Bronchial epithelial cell (primary cell): Measurements from ENCODE around the gene P2RX4. TPM values are rescaled to one million over a fixed set of nuclear protein-coding genes. Genes with fewer than 3 reads are reported as not detected.
"Not testable (repeated sequence)": the region's sequence is repeated elsewhere in the genome, so short reads cannot be mapped to it uniquely, and the experiment has no call there.

Source experiments
- DNase-seq: peaks from one replicate; pipeline ENCODE4 v3.0.0-alpha.2; 2010; ENCODE audit warnings: low read depth
- FAIRE-seq: peaks from 2 replicates; lab custom pipeline; 2011; peaks lifted over from hg19 to GRCh38; lab: Jason Lieb, UNC
- H3K27me3 ChIP-seq: 2 replicates; pipeline ENCODE4 v1.5.1; 2011; ENCODE audit warnings: low read length; ENCODE audit not compliant: control insufficient read depth, insufficient read depth
- H3K36me3 ChIP-seq: 2 replicates; pipeline ENCODE4 v1.5.1; 2011; ENCODE audit warnings: low read length; ENCODE audit not compliant: control insufficient read depth, insufficient read depth
- H3K4me3 ChIP-seq: 2 replicates; pipeline ENCODE4 v1.5.1; 2011; ENCODE audit warnings: mild to moderate bottlenecking, low read depth, low read length, control low read depth
- total RNA-seq: library from RNA; depleted of rRNA; stranded (reverse); fragments of >200 nt; gene quantifications from 2 replicates; pipeline ENCODE4 v1.2.1, GENCODE V29; 2014
- TF ChIP-seq, protein P1 (sequence below): IDR thresholded peaks from 2 replicates; pipeline ENCODE4 v1.5.1; 2011; ENCODE audit warnings: mild to moderate bottlenecking, moderate library complexity, low read length, control low read depth, inconsistent platforms; ENCODE audit not compliant: insufficient read depth, severe bottlenecking

The P2RX4 gene
- 13.4 and 16.4 TPM in 2 replicates for total RNA-seq

DNA sequence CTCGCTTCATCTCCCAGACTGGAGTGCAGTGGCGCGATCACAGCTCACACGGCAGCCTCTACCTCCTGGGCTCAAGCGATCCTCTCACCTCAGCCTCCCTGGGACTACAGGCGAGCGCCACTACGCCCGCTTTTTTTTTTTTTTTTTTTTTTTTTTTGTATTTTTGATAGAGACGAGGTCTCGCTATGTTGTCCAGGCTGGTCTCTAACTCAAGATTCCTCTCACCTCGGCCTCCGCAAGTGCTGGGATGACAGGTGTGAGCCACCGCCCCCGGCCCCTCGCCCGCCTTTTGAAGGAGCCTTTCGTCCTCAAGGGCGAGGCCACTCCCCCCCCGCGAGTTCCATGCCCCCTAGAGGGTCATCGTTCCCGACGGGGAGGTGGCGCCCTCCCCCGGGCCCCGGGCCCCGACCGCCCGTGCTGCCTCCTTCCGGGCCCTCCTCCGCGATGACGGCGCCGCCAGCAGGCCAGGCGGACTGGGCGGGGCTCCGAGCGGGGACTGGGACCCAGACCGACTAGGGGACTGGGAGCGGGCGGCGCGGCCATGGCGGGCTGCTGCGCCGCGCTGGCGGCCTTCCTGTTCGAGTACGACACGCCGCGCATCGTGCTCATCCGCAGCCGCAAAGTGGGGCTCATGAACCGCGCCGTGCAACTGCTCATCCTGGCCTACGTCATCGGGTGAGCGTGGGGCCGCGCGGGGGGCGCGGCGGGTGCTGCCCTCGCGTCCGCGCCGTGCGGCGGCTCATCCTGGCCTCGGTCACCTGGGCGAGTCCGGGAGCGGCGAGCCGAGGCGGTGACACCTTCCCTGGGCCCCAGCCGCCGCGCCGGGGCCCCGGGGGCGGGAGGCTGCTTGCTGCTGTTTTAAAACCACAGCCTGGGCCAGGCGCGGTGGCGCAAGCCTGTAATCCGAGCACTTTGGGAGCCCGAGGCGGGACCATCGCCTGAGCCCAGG, at the start of gene P2RX4:
Gene P2RX4, plus strand, starts transcription at position 506 of the 949 bp plus-strand sequence. Its CDS starts 36 bp downstream, at position 542.
- Histone ChIP-seq H3K36me3 (no peaks in the 10 kb centered on the region), H3K27me3 (no peaks in the 10 kb centered on the region), H3K4me3 (peak within 1 kb of the TSS; percentile 61)
- FAIRE-seq (no peak), DNase-seq (peak; percentile 20)
- TF ChIP-seq, protein P1, sequence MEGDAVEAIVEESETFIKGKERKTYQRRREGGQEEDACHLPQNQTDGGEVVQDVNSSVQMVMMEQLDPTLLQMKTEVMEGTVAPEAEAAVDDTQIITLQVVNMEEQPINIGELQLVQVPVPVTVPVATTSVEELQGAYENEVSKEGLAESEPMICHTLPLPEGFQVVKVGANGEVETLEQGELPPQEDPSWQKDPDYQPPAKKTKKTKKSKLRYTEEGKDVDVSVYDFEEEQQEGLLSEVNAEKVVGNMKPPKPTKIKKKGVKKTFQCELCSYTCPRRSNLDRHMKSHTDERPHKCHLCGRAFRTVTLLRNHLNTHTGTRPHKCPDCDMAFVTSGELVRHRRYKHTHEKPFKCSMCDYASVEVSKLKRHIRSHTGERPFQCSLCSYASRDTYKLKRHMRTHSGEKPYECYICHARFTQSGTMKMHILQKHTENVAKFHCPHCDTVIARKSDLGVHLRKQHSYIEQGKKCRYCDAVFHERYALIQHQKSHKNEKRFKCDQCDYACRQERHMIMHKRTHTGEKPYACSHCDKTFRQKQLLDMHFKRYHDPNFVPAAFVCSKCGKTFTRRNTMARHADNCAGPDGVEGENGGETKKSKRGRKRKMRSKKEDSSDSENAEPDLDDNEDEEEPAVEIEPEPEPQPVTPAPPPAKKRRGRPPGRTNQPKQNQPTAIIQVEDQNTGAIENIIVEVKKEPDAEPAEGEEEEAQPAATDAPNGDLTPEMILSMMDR: peak; percentile 27

GRCh38 chr12:121162384-121162783, 47.5 kb upstream of the P2RX4 start:
- peaks cover 3% of the 10 kb centered on the region for H3K27me3 ChIP-seq
- no peak for FAIRE-seq
- H3K4me3 ChIP-seq: no peak overlapping the region
- DNase-seq: no peak
- TF ChIP-seq, protein P1: no peak
- no peaks in the 10 kb centered on the region for H3K36me3 ChIP-seq

- TF ChIP-seq, protein P1: no peak
- FAIRE-seq (no peak), DNase-seq (no peak)
- no peak overlapping the region for H3K4me3 ChIP-seq
- no peaks in the 10 kb centered on the region for H3K36me3 ChIP-seq
- peaks cover under 1% of the 10 kb centered on the region for H3K27me3 ChIP-seq
Measured at GRCh38 chr12:121162985-121163384, 46.9 kb upstream of the P2RX4 start.

GRCh38 chr12:121164839-121165238, 45.1 kb upstream of the P2RX4 start:
- H3K4me3 ChIP-seq, H3K27me3 ChIP-seq, H3K36me3 ChIP-seq, DNase-seq, FAIRE-seq: not testable (repeated sequence)

GRCh38 chr12:121165316-121165715, 44.6 kb upstream of the P2RX4 start:
- Histone ChIP-seq H3K27me3 (no peaks in the 10 kb centered on the region), H3K4me3 (no peak overlapping the region), H3K36me3 (no peaks in the 10 kb centered on the region)
- DNase-seq: no peak
- FAIRE-seq: no peak
- TF ChIP-seq, protein P1: no peak

DNA sequence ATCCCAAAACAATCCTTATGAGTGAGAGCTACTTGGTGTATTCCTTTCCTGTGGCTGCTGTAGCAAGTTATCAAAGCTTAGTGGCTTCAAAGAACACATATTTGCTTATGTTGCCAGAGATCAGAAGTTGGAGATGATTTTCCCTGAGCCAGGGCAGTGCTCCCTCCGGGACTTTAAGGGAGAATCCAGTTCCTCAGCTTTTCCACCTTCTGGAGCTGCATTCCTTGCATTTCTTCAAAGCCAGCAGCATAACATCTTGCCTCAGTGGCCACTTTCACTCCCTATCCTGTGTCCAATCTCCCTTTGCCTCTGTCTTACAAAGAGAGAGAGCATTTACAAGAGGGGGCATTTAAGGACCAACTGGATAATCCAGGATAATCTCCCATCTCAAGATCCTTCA, 43.6 kb upstream of the P2RX4 start:
- TF ChIP-seq, protein P1: no peak
- Histone ChIP-seq H3K36me3 (no peaks in the 10 kb centered on the region), H3K4me3 (no peak overlapping the region), H3K27me3 (no peaks in the 10 kb centered on the region)
- no peak for DNase-seq
- no peak for FAIRE-seq
